Testis (tissue), 2 donors: ENCODE data around the gene NFIB.

Source experiments
- CTCF ChIP-seq, 3 experiments: fragments of 450-650 bp in 2 of 3; fragments of 200-600 bp in 1 of 3; sonication (generic) in 1 of 3; IDR thresholded peaks; one replicate each; pipeline ENCODE4 v1.5.1; 2016 to 2019; ENCODE audit warnings: antibody characterized with exemption in 3 of 3, mild to moderate bottlenecking in 2 of 3, moderate library complexity in 1 of 3
- POLR2A ChIP-seq: fragments of 450-650 bp; IDR thresholded peaks from one replicate; pipeline ENCODE4 v1.6.1; 2017; ENCODE audit warnings: antibody characterized with exemption, mild to moderate bottlenecking, moderate library complexity

- TF ChIP-seq CTCF (IDR thresholded peaks at IDR 0.05) (no peak), POLR2A (no peak)
Observed at GRCh38 chr9:14354201-14354600, 40.3 kb upstream of the NFIB start.
